HEK293T (cell line): ENCODE data around the gene NRG3.

ENCODE experiments used
- CTCF ChIA-PET: fragments of 350-600 bp; formaldehyde crosslinking; extraction: SDS; loops from one replicate; lab custom pipeline; 2021; ENCODE audit warnings: antibody characterized with exemption, inconsistent platforms; lab: Yijun Ruan, JAX
- POLR2A ChIA-PET: fragments of 350-600 bp; formaldehyde crosslinking; extraction: SDS; loops from one replicate; lab custom pipeline; 2020; ENCODE audit warnings: antibody characterized with exemption, inconsistent platforms; lab: Yijun Ruan, JAX
- DNase-seq: peaks from one replicate; pipeline ENCODE4 v3.0.0; 2012; ENCODE audit warnings: mixed read lengths; ENCODE audit errors: extremely low spot score
- ARNT ChIP-seq: fragments of 450-650 bp; IDR thresholded peaks from 2 replicates; pipeline ENCODE4 v1.6.1; 2017; ENCODE audit warnings: mild to moderate bottlenecking
- BHLHE40 ChIP-seq: fragments of 450-650 bp; IDR thresholded peaks from 2 replicates; pipeline ENCODE4 v1.6.1; 2016; ENCODE audit warnings: mild to moderate bottlenecking, moderate library complexity, borderline replicate concordance
- CTBP1 ChIP-seq: fragments of 450-650 bp; IDR thresholded peaks from 2 replicates; pipeline ENCODE4 v1.6.1; 2016; ENCODE audit warnings: borderline replicate concordance
- ELF4 ChIP-seq: fragments of 450-650 bp; IDR thresholded peaks from 2 replicates; pipeline ENCODE4 v1.6.1; 2017; ENCODE audit warnings: antibody characterized with exemption
- FOXA1 ChIP-seq: fragments of 450-650 bp; IDR thresholded peaks from 2 replicates; pipeline ENCODE4 v1.6.1; 2016; ENCODE audit warnings: mild to moderate bottlenecking
- FOXK2 ChIP-seq: fragments of 450-650 bp; IDR thresholded peaks from 2 replicates; pipeline ENCODE4 v1.6.1; 2016; ENCODE audit warnings: mild to moderate bottlenecking
- FOXM1 ChIP-seq: fragments of 450-650 bp; IDR thresholded peaks from 2 replicates; pipeline ENCODE4 v1.6.1; 2017; ENCODE audit warnings: mild to moderate bottlenecking, borderline replicate concordance
- HDGF ChIP-seq: fragments of 450-650 bp; IDR thresholded peaks from 2 replicates; pipeline ENCODE4 v1.6.1; 2017; ENCODE audit warnings: antibody characterized with exemption, borderline replicate concordance
- L3MBTL2 ChIP-seq: fragments of 450-650 bp; conservative IDR thresholded peaks from 2 replicates; pipeline ENCODE4 v1.6.1; 2016; ENCODE audit warnings: mild to moderate bottlenecking
- LEF1 ChIP-seq: fragments of 450-650 bp; IDR thresholded peaks from 2 replicates; pipeline ENCODE4 v1.6.1; 2017; ENCODE audit warnings: mild to moderate bottlenecking, borderline replicate concordance
- NFRKB ChIP-seq: fragments of 450-650 bp; IDR thresholded peaks from 2 replicates; pipeline ENCODE4 v1.6.1; 2016; ENCODE audit warnings: mild to moderate bottlenecking, moderate library complexity
- SP1 ChIP-seq: fragments of 450-650 bp; IDR thresholded peaks from 2 replicates; pipeline ENCODE4 v1.6.1; 2017
- SUZ12 ChIP-seq: fragments of 450-650 bp; IDR thresholded peaks from 2 replicates; pipeline ENCODE4 v1.6.1; 2016; ENCODE audit warnings: mild to moderate bottlenecking
- TARDBP ChIP-seq: fragments of 450-650 bp; IDR thresholded peaks from 2 replicates; pipeline ENCODE4 v1.6.1; 2016
- ZNF384 ChIP-seq: fragments of 450-650 bp; IDR thresholded peaks from 2 replicates; pipeline ENCODE4 v1.6.1; 2016
- TF ChIP-seq, protein P1 (sequence below): fragments of 450-650 bp; IDR thresholded peaks from 2 replicates; pipeline ENCODE4 v1.6.1; 2016

NRG3 gene

DNA sequence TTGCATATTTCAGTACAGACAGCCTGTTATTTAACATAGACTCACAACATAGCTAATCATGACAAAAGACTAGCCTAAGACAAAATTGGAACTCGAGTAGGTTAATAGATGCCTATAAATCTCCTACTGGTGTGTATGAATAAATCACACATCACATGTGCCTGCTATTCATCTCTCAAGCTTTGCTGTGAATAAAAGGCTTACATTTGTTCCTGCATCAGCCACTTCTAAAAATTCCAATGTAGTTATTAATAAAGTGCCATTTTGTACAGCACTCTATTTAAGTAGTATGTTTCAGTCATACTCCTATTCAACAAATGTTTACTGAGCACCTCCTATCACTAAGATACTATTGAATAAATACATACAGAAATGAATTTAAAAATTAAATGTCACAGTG, 486.3 kb downstream of the NRG3 start:
- CTCF ChIA-PET = no interaction called here
- POLR2A ChIA-PET = no interaction called here
- DNase-seq = no peak
- TF ChIP-seq ARNT (no peak), CTBP1 (no peak), HDGF (no peak)

DNA sequence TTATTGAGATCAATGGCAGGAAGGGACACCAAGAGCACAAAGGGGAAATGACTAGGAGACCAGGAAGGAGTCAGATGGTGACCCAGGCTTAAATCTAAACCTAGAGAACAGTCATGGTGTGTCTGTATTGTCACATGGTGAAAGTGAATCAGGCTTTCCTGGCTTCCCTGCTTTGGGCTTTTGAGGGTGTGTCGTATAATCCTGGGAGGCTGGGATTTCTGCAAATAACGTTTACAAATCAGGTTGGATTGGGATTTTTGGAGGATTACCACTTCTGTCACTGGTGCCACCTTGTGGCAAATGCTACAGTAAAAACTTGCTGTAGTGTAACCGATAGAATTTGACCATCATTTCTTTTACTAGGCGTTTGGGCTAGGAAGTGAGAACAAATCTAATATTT, 502.6 kb downstream of the NRG3 start:
- TF ChIP-seq FOXA1 (no peak), SUZ12 (no peak), ZNF384 (no peak)
- CTCF ChIA-PET = no interaction called here
- no peak for DNase-seq
- POLR2A ChIA-PET = no interaction called here

DNA sequence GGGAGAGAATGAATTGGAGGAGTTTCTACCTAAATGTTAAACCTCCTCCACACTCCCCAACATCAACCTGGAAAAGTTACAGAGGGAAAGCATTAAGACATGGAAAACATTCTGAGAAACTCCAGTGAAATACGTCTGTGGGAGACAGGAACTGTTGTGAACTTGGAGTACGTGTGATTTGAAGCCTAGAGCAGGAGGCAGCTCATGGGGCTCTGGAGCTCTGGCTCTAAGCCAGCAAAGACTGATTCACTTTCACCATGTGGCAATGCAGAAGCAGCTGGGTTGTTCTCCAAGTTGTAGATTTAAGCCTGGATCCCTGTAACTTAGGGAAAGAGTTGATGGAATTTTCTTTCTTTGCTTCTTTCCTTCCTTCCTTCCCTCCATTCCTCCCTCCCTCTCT, 503.2 kb downstream of the NRG3 start:
- no peak for TF ChIP-seq FOXK2
- no peak for TF ChIP-seq ZNF384
- TF ChIP-seq NFRKB = no peak
- no peak for TF ChIP-seq TARDBP
- no peak for TF ChIP-seq BHLHE40
- TF ChIP-seq L3MBTL2 = no peak
- TF ChIP-seq LEF1 = no peak
- TF ChIP-seq CTBP1 = no peak
- TF ChIP-seq SP1 = no peak
- TF ChIP-seq FOXA1 = no peak
- TF ChIP-seq ELF4 = no peak
- TF ChIP-seq ARNT = no peak
- TF ChIP-seq, protein P1, sequence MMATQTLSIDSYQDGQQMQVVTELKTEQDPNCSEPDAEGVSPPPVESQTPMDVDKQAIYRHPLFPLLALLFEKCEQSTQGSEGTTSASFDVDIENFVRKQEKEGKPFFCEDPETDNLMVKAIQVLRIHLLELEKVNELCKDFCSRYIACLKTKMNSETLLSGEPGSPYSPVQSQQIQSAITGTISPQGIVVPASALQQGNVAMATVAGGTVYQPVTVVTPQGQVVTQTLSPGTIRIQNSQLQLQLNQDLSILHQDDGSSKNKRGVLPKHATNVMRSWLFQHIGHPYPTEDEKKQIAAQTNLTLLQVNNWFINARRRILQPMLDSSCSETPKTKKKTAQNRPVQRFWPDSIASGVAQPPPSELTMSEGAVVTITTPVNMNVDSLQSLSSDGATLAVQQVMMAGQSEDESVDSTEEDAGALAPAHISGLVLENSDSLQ = no peak
- TF ChIP-seq HDGF = no peak
- no peak for TF ChIP-seq SUZ12
- DNase-seq = no peak
- ChIA-PET POLR2A (no interaction called here), CTCF (no interaction called here)

DNA sequence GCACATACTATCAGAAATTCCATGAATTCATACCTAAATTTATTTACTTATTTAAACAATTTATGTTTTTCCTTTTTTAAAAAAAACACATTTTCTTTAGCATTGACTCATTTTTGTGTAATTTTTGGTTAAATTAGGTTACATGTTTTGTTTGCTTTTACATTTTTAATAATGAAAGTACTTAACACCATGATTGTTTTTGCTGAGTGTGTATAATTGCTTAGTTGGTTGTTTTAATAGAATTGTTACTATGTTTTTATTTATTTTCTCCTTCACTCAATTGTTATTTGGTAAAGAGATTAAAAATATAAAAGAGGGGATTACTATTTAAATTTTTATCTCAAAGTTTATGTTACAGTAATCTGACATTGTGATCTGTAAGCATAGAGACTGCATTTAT, 508.4 kb downstream of the NRG3 start:
- ChIA-PET POLR2A (no interaction called here), CTCF (no interaction called here)
- DNase-seq = no peak
- TF ChIP-seq ZNF384 = no peak
- TF ChIP-seq LEF1 = no peak
- no peak for TF ChIP-seq BHLHE40
- TF ChIP-seq CTBP1 = no peak
- TF ChIP-seq, protein P1 = no peak
- no peak for TF ChIP-seq ARNT
- TF ChIP-seq SP1 = no peak
- no peak for TF ChIP-seq FOXA1
- TF ChIP-seq SUZ12 = no peak
- no peak for TF ChIP-seq L3MBTL2

DNA sequence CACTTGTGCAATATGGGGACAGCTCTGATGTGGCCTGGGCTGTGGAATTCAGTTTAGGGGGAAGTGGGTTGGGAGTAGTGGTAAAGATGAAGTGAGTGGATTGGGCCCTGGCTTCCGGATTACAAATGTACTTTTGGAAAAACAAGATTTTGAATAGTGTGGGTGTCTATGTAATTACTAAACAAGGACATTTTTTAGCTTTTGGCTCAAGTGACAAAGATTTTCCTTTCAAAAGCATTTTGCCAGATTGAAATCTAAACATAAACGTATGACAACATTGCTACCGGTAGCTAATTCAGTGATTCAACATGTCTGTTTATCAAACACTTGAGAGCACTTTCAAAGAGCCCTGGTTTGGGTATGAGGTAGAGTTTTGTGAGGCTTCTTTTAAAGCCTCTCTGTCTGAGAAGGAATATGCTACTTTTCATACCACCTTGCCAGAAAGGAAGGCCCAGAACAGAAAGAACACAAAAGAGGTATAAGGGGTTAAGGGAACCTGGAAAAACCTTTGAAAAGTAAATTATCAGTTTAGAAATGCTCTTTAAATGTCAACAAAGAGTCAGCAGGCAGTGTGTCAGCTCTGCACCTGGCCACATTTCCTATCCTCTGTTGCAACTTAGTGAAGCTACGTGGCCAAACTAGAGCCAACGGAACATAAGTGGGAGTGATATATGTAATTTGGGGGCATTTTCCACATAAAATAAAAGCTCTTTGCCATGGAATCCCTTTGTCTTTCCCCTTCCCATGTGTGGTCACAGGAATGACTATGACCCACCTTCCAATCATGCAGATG, 516.1 kb downstream of the NRG3 start:
- TF ChIP-seq ARNT = no peak
- TF ChIP-seq FOXK2 = no peak
- no peak for TF ChIP-seq CTBP1
- TF ChIP-seq FOXM1 = no peak
- no peak for TF ChIP-seq TARDBP
- TF ChIP-seq SUZ12 = no peak
- TF ChIP-seq, protein P1 = no peak
- TF ChIP-seq SP1 = no peak
- POLR2A ChIA-PET = no interaction called here
- no peak for DNase-seq
- CTCF ChIA-PET = no interaction called here

DNA sequence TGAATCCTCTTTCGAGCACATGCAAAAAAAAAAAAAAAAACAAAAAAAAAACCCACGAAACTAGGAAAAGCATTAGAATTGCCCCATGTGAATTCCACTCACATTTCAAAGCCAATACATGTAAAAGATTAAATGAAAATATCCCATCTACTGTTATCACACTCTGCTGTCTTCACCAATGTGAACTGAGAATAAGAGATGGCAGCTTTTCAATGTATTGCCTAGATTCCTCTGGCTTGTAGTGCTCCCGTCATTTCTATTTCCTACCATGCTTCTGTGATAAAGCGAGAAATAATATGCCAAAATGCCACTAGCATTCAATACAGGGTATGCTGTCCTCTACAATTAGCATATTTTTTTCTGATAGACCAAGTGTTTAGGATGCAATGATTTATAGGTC, 517.0 kb downstream of the NRG3 start:
- ChIA-PET POLR2A (no interaction called here), CTCF (no interaction called here)
- TF ChIP-seq CTBP1 (no peak), ELF4 (no peak), LEF1 (no peak), NFRKB (no peak), FOXM1 (no peak), FOXK2 (no peak), SP1 (no peak), TARDBP (no peak)
- no peak for DNase-seq

DNA sequence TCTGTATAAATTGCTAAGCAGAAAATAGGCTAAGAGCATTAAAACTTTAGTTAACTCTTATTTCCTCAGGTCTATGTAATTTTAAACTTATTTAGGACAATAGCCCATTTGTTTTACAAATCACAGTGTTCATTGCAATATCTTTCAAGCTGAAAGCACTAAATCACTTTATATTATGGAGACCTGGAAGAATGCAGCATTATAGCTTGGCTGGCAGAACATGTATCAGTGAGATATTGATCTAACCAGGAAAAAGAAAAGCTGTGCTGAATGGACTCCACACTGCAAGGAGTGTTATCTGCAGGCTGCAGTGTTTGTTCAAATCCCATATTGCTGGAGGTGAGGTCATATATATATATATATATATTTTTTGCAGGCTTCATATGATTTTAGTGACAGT, 517.5 kb downstream of the NRG3 start:
- POLR2A ChIA-PET = no interaction called here
- no peak for TF ChIP-seq ELF4
- TF ChIP-seq CTBP1 = no peak
- TF ChIP-seq NFRKB = no peak

More for the DNA sequence above, 517.5 kb downstream of the NRG3 start:
- DNase-seq = no peak
- CTCF ChIA-PET = interaction anchor here (1.0 kb wide), 1 partner anchor 22 kb away, joined by 3 read pairs; no protein-coding TSS in a partner anchor
